Tibial nerve (tissue), 3 donors: ENCODE results near the gene SLC1A7.

Experiments
- CTCF ChIP-seq, 5 experiments: fragments of 200-600 bp in 3 of 5; fragments of 450-650 bp in 2 of 5; sonication (generic) in 3 of 5; IDR thresholded peaks; one replicate each; pipeline ENCODE4 v1.5.1; 2016 to 2019; ENCODE audit warnings: antibody characterized with exemption in 5 of 5, mild to moderate bottlenecking in 3 of 5, moderate library complexity in 2 of 5
- POLR2A ChIP-seq, 2 donors: fragments of 450-650 bp; IDR thresholded peaks; one replicate each; pipeline ENCODE4 v1.6.1; 2017; ENCODE audit warnings: antibody characterized with exemption in 2 of 2, mild to moderate bottlenecking in 2 of 2, moderate library complexity in 2 of 2

- no peak for TF ChIP-seq POLR2A (IDR thresholded peaks at IDR 0.05)
- TF ChIP-seq CTCF (IDR thresholded peaks at IDR 0.05) = no peak
These were observed 57.9 kb downstream of the SLC1A7 start for GRCh38 chr1:53084589-53084971.
